Lower leg skin (tissue), 3 donors: ENCODE results near the gene EPS8L3.

ENCODE experiments used
- CTCF ChIP-seq, 3 donors: fragments of 450-650 bp; IDR thresholded peaks; one replicate each; pipeline ENCODE4 v1.5.1; 2016; ENCODE audit warnings: antibody characterized with exemption in 3 of 3, mild to moderate bottlenecking in 3 of 3, moderate library complexity in 2 of 3
- POLR2A ChIP-seq, 2 donors: fragments of 450-650 bp; IDR thresholded peaks; one replicate each; pipeline ENCODE4 v1.6.1; 2016 to 2017; ENCODE audit warnings: antibody characterized with exemption in 2 of 2, mild to moderate bottlenecking in 1 of 2, moderate library complexity in 1 of 2

- TF ChIP-seq CTCF (IDR thresholded peaks at IDR 0.05) (no peak), POLR2A (IDR thresholded peaks at IDR 0.05) (no peak)
These were observed 9.0 kb downstream of the EPS8L3 start for GRCh38 chr1:109754738-109755137.
